Lung (tissue), 12 donors: ENCODE data around the gene TTLL8. TPM values are rescaled to one million over a fixed set of nuclear protein-coding genes. Genes with fewer than 3 reads are reported as not detected.

ENCODE experiments used
- ATAC-seq: fragments of 200-7000 bp; cut with Tn5 transposase; one replicate; pipeline ENCODE4 v1.9.1; 2020; ENCODE audit warnings: moderate number of reproducible peaks; ENCODE audit not compliant: insufficient read depth, low FRiP score
- DNase-seq, 3 donors: peaks; one replicate each; pipeline ENCODE4 v3.0.0-alpha.2; 2013 to 2017
- H3K27ac ChIP-seq, 2 donors: one replicate each; pipeline ENCODE4 v1.5.1; 2013; ENCODE audit warnings: mild to moderate bottlenecking in 2 of 2, moderate library complexity in 2 of 2, control low read depth in 1 of 2, inconsistent platforms in 1 of 2, low read depth in 1 of 2, low read length in 1 of 2
- H3K27me3 ChIP-seq, 3 donors: one replicate each; pipeline ENCODE4 v1.5.1; 2013; ENCODE audit warnings: low read length in 2 of 3; ENCODE audit not compliant: control insufficient read depth in 3 of 3, insufficient read depth in 3 of 3
- H3K36me3 ChIP-seq, 4 donors: one replicate each; pipeline ENCODE4 v1.5.1; 2013; ENCODE audit warnings: low read length in 4 of 4, mild to moderate bottlenecking in 1 of 4, moderate library complexity in 1 of 4; ENCODE audit not compliant: control insufficient read depth in 4 of 4, insufficient read depth in 4 of 4
- H3K4me1 ChIP-seq, 5 donors: one replicate each; pipeline ENCODE4 v1.5.1; 2013; ENCODE audit warnings: low read length in 5 of 5, mild to moderate bottlenecking in 2 of 5, moderate library complexity in 1 of 5; ENCODE audit not compliant: control insufficient read depth in 5 of 5, insufficient read depth in 5 of 5
- H3K4me3 ChIP-seq: one replicate; pipeline ENCODE4 v1.5.1; 2013; ENCODE audit warnings: mild to moderate bottlenecking, control low read depth, moderate library complexity
- H3K9ac ChIP-seq, 2 donors: one replicate each; pipeline ENCODE4 v1.5.1; 2013; ENCODE audit warnings: low read length in 2 of 2, control low read depth in 1 of 2; ENCODE audit not compliant: insufficient read depth in 1 of 2
- H3K9me3 ChIP-seq, 4 donors: one replicate each; pipeline ENCODE4 v1.5.1; 2013; ENCODE audit warnings: low read length in 3 of 4, mild to moderate bottlenecking in 1 of 4, moderate library complexity in 1 of 4; ENCODE audit not compliant: control insufficient read depth in 4 of 4, insufficient read depth in 3 of 4
- WGBS, 2 donors: extraction: QIAGEN DNeasy Blood & Tissue Kit; methylation state at CpG; one replicate each; pipeline ENCODE4 v1.1.7; 2013; 5-methylcytosine and 5-hydroxymethylcytosine counted together
- polyA plus RNA-seq, 2 donors: library from polyadenylated mRNA; stranded (reverse); fragments of 200-250 nt; gene quantifications; one replicate each; pipeline ENCODE4 v1.2.1, GENCODE V29; 2013
- total RNA-seq, 2 donors: library from RNA; depleted of rRNA in 1 of 2; stranded (reverse); fragments of >200 nt in 1 of 2; gene quantifications; one replicate each; pipeline ENCODE4 v1.2.1, GENCODE V29; 2014 to 2021
- TF ChIP-seq, protein P1 (sequence below): IDR thresholded peaks from 2 replicates; pipeline ENCODE4 v1.5.1; 2012; ENCODE audit warnings: mild to moderate bottlenecking; ENCODE audit errors: control extremely low read depth, extremely low read depth
- donor health status: control.
- donor health status: control.
- donor health status: Bipolar disorder and iron deficiency.
- donor health status: healthy.
- donor health status: DM: yes; HTN: yes; CAD: no.

TTLL8 gene
- total and polyA plus RNA-seq, 4 donors: not detected

DNA sequence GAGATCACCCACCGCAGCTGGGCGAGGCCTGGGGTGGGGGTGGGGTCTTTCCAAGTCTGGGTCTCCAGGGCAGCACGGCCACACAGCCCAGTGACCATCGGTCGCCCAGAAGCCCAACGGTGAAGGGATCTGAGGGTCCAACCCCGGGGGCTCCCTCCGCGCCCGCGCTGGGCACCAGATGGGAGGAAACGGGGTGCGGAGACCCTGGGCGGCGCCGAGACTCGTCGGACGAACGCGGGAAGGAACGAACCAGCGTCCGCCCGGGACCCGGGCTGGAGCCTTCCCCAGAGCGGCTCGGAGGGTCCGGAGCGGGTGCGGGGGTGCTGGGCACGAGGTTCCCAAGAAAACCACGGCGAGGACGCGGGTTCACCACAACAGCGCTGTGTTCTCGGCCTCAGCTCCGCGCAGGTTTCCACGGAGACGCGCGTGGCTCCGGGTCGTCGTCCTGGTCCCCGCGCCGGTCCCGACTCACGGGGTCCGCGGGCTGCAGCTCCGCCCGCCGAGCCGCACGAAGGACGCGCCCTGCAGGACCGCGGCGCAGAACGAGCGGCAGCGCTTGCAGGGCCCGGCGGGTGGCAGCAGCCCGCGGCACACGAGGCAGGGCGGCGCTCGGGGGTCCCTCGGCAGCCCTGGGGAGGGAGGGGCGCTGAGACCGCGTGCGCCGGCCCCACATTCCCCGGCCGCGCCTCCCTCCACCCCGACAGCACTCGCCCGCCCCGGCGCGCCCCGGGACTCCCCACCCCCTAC lies 43.3 kb downstream of the TTLL8 start:
- DNase-seq: no peak
- Histone ChIP-seq H3K27ac (no peak overlapping the region), H3K4me1 (peaks cover 0 to 8% (median 6%) of the 10 kb centered on the region in 5 donors), H3K36me3 (no peaks in the 10 kb centered on the region), H3K27me3 (peaks cover 16 to 66% (median 18%) of the 10 kb centered on the region in 3 donors), H3K9me3 (peaks cover 0 to 7% (median 0%) of the 10 kb centered on the region in 4 donors), H3K4me3 (no peak overlapping the region), H3K9ac (no peak overlapping the region)
- TF ChIP-seq, protein P1, sequence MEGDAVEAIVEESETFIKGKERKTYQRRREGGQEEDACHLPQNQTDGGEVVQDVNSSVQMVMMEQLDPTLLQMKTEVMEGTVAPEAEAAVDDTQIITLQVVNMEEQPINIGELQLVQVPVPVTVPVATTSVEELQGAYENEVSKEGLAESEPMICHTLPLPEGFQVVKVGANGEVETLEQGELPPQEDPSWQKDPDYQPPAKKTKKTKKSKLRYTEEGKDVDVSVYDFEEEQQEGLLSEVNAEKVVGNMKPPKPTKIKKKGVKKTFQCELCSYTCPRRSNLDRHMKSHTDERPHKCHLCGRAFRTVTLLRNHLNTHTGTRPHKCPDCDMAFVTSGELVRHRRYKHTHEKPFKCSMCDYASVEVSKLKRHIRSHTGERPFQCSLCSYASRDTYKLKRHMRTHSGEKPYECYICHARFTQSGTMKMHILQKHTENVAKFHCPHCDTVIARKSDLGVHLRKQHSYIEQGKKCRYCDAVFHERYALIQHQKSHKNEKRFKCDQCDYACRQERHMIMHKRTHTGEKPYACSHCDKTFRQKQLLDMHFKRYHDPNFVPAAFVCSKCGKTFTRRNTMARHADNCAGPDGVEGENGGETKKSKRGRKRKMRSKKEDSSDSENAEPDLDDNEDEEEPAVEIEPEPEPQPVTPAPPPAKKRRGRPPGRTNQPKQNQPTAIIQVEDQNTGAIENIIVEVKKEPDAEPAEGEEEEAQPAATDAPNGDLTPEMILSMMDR: no peak
- 3 to 5% methylated on average over 59 to 91 of the region's 91 CpGs for WGBS, 2 donors
- no peak for ATAC-seq

DNA sequence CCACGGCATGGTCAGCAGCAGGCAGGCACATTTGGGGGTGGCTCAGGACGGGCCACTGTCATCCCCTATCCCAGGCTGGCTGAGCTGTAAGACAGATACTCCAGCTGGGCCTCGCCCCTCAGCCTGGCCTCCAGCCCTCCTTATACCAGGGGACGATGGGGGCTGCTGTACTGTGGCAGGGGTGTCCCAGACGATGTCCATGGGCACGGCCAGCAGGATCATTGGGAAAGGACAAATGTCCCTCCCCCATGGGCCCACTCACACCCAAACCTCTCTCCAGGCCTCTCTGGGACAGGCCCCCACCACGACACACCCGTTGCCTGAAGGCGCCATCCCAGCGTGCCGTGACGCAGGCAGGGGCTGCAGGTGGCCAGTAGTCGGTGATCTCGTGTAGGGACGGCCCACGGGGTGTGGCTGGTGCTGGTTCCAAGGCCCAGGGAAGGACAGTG lies 44.0 kb downstream of the TTLL8 start:
- H3K9ac ChIP-seq: no peak overlapping the region

DNA sequence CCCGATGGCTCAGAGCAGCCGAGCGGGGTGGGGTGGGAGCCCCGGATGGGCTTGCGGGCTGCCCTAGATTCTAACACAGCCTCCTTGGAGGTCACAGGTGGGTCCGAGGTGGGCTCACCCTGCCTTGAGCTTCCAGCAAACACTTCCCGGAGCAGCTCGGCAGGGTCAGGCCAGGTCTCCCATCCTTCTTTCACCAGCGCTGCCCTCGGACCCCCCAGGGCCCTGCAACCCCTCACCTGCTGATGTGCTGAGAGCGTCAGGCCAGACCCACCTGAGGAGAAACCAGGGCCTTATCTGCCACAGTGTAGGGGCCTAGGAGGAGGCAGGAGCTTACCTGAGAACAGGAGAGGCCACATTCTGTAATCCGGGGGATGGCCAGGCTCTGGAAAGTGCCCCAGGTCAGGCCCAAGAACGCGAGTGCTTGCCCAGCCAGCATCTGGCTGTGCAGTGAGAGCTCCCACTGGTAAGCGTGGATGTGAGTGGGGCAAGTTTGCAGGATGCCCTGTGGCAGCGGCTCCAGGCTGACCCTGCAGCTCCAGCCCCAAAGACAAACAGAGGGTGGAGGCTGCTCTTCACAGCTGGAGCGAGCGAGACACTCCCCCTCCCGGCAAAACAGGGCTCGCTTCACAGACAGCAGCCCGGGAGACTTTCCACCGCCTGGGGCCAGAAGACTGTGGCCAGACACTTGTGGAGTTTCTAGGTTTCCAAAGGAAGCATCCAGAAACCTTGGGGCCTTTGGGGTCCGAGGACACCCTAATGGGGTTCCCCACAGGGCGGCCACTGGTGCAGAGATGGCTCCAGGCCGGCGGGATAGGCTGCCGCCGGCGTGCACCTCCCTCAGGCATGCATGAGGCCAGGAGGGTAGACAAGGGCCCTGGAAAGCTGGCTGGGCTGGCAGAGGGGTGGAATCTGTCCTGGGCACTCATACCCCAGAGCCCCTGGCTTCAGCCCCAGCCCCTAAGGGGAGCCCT lies 45.6 kb downstream of the TTLL8 start, which contains the start of gene IL17REL:
IL17REL (minus strand) TSS at position 555 of the 971 bp plus-strand sequence; CDS start at position 436, 119 bp downstream.
- peaks cover 0 to 6% (median 0%) of the 10 kb centered on the region in 4 donors for H3K9me3 ChIP-seq
- peaks cover 0 to 8% (median 6%) of the 10 kb centered on the region in 5 donors for H3K4me1 ChIP-seq
- H3K27ac ChIP-seq: no peak within 1 kb of the TSS
- peak in 2 of 3 donors; percentile 18 to 27 for DNase-seq
- TF ChIP-seq, protein P1: no peak
- ATAC-seq: no peak
- peaks cover 16 to 56% (median 17%) of the 10 kb centered on the region in 3 donors for H3K27me3 ChIP-seq
- H3K9ac ChIP-seq: no peak within 1 kb of the TSS
- H3K4me3 ChIP-seq: no peak within 1 kb of the TSS
- 62 to 76% methylated on average over 29 of the region's 29 CpGs for WGBS, 2 donors
- no peaks in the 10 kb centered on the region for H3K36me3 ChIP-seq

More for the DNA sequence above, 44.0 kb downstream of the TTLL8 start:
- DNase-seq (no peak), ATAC-seq (no peak)
- peaks cover 0 to 6% (median 0%) of the 10 kb centered on the region in 4 donors for H3K9me3 ChIP-seq
- no peaks in the 10 kb centered on the region for H3K36me3 ChIP-seq
- TF ChIP-seq, protein P1: no peak
- whole genome bisulfite sequencing, 2 donors: 61 to 67% methylated on average over 16 of the region's 16 CpGs
- H3K27ac ChIP-seq: no peak overlapping the region
- no peak overlapping the region for H3K4me3 ChIP-seq
- H3K4me1 ChIP-seq: peaks cover 0 to 8% (median 6%) of the 10 kb centered on the region in 5 donors
- peaks cover 16 to 66% (median 17%) of the 10 kb centered on the region in 3 donors for H3K27me3 ChIP-seq
